HG03469 (cell line): Measurements from ENCODE around the gene NEURL1.
"Not testable (repeated sequence)": the region's sequence is repeated elsewhere in the genome, so short reads cannot be mapped to it uniquely, and the experiment has no call there.

Experiments
- ATAC-seq: cut with Tn5 transposase; IDR thresholded peaks from one replicate; pipeline ENCODE4 v1.9.1; 2021; ENCODE audit warnings: mild to moderate bottlenecking, moderate library complexity, moderate number of reproducible peaks; ENCODE audit not compliant: unreplicated experiment

Gene NEURL1

DNA sequence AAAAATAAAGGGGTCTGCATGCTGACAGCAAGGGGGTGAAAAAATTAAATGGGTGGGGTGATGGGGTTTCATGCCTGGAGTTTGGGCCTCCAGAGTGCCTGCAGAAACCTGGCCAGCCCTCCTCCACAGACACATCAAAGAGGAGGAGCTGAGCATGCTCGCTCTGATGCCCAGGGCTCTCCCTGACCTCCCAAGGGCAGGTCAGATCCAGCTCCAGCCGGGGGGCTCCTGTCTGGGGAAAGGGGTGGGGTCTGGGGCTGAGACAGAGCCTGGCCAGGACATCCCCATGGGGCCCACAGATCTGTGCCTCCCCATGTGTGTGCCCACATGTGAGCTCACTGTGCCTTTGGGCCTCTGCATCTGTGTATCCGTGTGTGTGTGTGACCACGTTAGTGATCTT, 33.9 kb upstream of the NEURL1 start:
- ATAC-seq = no peak

DNA sequence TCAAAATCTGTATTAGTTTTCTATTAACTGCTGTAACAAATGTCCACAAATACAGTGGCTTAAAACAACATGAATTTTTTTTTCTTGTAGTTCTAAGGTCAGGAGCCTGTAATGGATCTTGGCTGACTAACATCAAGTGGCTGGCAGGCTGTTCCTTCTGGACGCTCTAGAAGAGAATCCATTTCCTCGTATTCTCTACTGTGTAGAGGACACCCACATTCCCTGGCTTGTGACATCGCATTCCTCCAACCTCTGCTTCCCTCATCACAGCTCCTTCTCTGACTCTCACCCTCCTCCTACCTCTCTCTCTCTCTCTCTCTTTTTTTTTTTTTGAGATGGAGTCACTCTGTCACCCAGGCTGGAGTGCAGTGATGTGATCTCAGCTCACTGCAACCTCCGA, 30.0 kb upstream of the NEURL1 start:
- no peak for ATAC-seq

DNA sequence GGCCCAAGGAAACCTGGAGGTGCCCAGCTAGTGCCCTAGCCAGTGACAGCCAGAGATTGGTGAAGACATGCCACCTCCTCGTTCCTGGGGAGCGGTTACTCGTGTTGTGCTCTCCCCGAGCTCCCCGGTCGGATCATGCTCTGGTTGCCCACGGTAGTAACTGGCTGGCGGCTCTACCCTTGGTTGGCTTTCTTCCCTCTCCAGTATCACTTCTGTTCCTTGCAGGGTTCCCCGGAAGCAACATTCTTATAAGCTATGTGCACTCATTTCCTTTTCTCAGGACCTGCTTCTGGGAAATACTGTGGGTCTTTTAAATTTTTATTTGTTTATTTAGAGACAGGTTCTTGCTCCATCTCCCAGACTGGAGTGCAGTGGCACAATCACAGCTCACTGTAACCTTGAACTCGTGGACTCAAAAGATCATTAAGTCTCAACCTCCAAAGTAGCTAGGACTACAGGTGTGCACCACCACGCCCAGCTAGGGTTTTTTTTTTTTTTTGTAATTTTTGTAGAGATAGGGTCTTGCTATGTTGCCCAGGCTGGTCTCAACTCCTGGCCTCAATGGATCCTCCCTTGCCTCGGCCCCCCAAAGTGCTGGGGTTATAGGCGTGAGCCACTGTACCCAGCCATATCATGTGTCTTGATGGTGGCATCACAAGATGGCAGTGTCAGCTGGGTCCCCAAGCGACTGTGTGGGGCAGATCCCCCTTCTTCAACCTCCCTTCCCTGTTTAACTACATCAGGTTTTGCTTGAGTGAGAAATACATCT, 27.9 kb upstream of the NEURL1 start:
- ATAC-seq = no peak

DNA sequence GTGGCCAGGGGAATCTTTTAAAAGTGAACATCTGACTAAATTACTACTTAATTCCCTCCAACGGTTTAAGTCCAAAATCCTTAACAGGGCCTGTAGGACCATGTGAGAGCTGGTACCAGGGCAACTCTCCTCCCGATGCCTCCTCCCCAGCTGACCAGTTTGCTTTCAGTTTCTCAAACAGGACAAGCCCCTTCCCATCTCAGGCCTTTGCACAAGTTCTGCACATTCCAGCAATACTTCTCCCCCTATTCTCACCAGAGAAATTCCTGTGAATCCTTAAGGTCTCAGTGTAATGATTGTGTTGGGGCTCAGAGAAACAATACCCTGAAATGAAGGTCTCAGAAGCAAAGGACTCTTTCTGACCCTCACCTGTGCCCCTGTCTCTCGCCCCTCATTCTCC, 26.8 kb upstream of the NEURL1 start:
- ATAC-seq = no peak

DNA sequence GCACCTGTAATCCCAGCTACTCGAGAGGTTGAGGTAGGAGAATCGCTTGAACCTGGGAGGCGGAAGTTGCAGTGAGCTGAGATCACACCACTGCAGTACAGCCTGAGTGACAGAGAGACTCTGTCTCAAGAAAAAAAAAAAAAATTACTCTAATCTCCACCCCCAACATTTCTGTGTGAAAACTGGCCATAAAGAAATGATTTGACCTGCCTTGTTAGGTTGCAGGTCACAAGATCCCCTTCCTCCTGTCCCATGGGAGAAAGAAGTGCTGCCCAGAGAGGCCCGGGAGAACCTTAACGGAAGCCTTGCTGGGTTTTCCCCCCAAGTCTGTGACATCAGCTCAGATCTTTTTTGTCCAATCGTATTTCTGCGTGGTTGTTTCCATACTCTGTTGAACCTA, 26.1 kb upstream of the NEURL1 start:
- no peak for ATAC-seq

GRCh38 chr10:103469201-103469600, 24.3 kb upstream of the NEURL1 start:
- no peak for ATAC-seq

- peak; percentile 64 for ATAC-seq
Observed at GRCh38 chr10:103470761-103471653, 22.5 kb upstream of the NEURL1 start.

DNA sequence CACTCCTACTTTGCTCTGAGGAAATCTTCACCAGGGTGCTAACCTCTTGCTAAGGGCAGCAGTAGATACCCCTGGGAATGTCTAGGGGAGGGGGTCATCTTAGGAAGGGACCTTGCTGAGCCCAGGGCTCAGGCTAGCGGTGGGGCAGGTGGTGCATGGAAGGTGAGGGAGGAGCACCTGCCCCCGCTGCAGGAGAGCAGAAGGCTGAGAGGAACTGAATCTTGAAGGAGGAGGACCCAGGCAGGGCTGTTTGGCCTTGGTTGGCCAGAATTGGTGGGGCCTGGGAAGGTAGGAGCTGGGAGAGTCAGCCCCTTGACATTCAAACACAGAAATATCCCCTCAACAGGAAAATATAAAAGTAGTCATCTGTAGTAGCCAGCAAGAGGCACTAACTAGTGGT, 21.5 kb upstream of the NEURL1 start:
- ATAC-seq = no peak

GRCh38 chr10:103473261-103473671, 20.2 kb upstream of the NEURL1 start:
- ATAC-seq = no peak

- ATAC-seq = no peak
Observed at GRCh38 chr10:103474077-103474476, 19.4 kb upstream of the NEURL1 start.

DNA sequence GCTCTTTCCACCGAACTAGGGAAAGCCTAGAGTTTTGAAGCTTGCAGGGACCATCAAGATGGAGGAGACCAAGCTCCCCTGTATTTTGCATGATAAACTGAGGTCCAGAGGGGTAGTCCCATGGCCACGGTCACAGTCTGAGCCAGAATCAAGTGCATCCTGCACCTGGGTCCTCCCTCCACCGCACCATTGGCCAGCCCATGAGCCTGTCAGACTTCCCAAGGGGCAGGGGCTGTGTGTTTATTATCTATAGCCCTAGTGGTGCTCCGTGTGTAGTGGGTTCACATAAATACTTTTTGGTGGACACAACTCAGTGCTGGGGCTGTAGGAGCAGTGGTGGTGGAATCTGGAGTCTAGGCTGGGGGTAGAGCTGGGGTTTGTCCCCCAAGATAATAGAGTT, 18.1 kb upstream of the NEURL1 start:
- no peak for ATAC-seq

DNA sequence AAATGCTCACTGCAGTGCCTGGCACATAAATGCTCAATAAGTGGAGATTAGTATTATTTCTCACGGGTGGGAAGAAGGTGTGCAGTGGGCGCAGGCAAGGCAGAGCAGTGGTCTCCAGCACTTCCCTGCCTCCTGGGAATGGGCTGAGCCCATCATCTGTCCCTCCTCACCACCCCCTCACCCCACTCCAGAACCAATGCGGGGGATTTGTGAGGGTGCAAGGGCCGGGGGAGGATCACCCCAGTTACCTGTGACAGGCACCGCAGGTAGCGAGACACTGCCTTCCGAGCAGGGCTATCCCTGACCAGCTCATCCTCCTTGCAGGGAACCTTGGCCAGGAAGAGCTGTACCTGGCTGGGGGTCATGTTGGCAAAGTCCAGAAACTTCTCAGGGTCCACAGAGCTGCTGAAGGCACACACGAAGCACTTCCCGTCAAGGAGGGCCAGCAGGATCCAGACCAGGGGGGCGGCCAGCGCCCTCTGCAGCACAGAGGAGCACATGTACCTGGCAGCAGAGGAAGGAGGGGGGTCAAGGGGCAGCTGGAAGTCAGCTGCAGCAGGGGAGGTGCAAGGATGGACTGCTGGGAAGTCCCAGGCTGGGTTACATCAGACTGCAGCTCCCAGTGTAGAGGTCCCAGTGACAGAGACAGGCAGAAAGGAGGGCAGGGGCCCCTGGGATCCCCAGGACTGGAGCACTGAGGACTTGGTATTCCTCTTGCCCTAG, 17.3 kb upstream of the NEURL1 start:
- no peak for ATAC-seq

DNA sequence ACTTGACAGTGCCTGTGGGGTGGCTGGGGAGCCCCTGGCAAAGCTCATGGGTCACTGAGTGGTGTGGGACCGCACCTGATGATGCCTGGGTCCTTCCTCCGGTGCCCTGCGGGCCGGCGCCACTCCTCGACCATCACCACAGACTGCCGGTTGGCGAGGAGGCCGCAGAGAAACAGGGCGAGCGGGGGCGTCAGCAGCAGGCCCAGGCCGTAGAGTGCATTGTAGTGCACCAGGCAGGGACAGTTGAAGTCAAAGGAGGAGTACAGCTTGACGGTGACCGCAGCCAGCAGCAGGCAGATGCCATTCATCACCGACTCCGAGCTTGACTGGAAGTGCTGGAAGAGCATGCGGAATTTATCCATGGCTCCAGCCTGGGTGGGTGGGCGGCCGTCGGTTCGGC, 14.8 kb upstream of the NEURL1 start:
- no peak for ATAC-seq

- no peak for ATAC-seq
Observed at GRCh38 chr10:103479135-103479534, 14.4 kb upstream of the NEURL1 start, which contains the start of gene CALHM3. Gene CALHM3 (minus strand): TSS chr10:103479240. CDS start chr10:103479032, 208 bp downstream.

GRCh38 chr10:103480521-103480920, 13.0 kb upstream of the NEURL1 start:
- ATAC-seq = no peak

DNA sequence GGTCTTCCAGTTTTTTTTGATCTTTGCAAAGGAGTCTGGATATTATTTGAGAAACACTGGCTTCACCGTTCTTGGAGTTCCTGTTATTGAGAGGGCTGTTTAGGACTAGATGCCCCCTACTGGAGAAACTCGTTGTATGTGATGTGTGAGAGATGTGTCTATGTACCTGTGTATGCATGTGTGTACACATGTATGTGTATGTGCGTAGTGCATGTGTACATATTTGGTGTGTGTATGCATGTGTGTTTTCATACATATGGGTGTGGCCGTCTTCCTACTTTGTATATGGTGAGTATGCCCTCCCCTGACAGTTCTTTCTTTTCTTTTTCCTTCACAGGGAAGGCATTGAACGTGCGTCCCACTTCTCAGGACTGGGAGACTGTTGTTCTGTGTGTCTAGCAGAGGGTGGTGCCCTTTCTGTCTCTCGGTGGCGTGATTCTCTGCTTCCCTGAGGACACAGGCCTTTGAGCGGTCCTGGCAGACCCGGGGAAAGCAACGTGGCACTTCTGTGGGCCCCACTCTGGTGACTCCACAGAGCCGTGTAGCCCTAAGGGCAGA, 11.5 kb upstream of the NEURL1 start:
- ATAC-seq = no peak

- not testable (repeated sequence) for ATAC-seq
Observed at GRCh38 chr10:103486635-103487409, 6.7 kb upstream of the NEURL1 start.

GRCh38 chr10:103487410-103487708, 6.1 kb upstream of the NEURL1 start:
- ATAC-seq = no peak

GRCh38 chr10:103490986-103491314, 2.6 kb upstream of the NEURL1 start:
- ATAC-seq = no peak

- no peak for ATAC-seq
Observed at GRCh38 chr10:103491729-103492364, 1.7 kb upstream of the NEURL1 start.
